Cardiac fibroblast (primary cell): ENCODE measurements around the gene MYPN.

Experiments used
- DNase-seq, 2 donors: peaks; one replicate each; pipeline versions ENCODE4 v3.0.0 to v3.0.0-alpha.2; 2010; ENCODE audit warnings: low read depth in 2 of 2
- H3K4me3 ChIP-seq, 2 donors: replicated peaks in 1 of 2; 1 replicate in 1 of 2; 2 replicates in 1 of 2; pipeline ENCODE4 v1.5.1; 2011; ENCODE audit warnings: low read depth in 2 of 2, low read length in 2 of 2, mild to moderate bottlenecking in 2 of 2, moderate library complexity in 1 of 2
- TF ChIP-seq, protein P1 (sequence below): IDR thresholded peaks from one replicate; pipeline ENCODE4 v1.5.1; 2011; ENCODE audit warnings: low read depth, mild to moderate bottlenecking, low read length, inconsistent platforms

MYPN gene

DNA sequence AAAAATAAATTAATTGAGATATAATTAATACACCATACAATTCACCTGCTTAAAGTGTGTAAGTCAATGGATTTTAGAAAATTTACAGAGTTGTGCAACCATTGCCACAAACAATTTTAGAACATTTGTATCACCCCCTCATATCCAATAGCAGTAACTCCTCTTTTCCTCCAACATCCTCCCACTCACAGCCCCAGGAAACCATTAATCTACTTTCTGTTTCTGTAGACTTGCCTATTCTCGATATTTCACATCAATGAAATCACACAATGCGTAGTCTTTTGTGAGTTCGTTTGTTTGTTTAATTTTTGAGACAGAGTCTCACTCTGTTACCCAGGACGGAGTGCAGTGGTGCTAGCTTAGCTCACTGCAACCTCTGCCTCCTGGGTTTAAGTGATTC lies 20.5 kb upstream of the MYPN start:
- TF ChIP-seq, protein P1, sequence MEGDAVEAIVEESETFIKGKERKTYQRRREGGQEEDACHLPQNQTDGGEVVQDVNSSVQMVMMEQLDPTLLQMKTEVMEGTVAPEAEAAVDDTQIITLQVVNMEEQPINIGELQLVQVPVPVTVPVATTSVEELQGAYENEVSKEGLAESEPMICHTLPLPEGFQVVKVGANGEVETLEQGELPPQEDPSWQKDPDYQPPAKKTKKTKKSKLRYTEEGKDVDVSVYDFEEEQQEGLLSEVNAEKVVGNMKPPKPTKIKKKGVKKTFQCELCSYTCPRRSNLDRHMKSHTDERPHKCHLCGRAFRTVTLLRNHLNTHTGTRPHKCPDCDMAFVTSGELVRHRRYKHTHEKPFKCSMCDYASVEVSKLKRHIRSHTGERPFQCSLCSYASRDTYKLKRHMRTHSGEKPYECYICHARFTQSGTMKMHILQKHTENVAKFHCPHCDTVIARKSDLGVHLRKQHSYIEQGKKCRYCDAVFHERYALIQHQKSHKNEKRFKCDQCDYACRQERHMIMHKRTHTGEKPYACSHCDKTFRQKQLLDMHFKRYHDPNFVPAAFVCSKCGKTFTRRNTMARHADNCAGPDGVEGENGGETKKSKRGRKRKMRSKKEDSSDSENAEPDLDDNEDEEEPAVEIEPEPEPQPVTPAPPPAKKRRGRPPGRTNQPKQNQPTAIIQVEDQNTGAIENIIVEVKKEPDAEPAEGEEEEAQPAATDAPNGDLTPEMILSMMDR, result no peak
- no peak overlapping the region for H3K4me3 ChIP-seq
- DNase-seq, result peak; percentile 41 to 43

DNA sequence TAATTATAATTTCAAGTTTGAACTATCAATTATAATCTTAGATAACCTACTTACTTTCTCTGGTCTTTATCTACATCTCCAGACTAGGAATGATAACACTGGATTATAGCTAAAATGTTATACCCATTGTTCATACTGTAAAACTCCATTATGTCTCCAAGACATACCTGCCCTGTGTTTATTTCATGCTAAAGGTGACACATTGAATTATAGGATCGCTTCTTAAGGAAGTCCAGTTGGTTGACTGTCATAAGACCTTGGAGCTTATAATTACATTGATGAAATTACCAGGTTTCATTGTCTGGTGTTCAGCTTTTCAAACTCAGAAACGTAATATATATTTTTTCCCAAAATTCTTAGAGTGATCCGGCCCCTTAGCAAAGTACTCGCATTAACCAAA lies 18.7 kb upstream of the MYPN start:
- TF ChIP-seq, protein P1, result no peak
- no peak for DNase-seq

DNA sequence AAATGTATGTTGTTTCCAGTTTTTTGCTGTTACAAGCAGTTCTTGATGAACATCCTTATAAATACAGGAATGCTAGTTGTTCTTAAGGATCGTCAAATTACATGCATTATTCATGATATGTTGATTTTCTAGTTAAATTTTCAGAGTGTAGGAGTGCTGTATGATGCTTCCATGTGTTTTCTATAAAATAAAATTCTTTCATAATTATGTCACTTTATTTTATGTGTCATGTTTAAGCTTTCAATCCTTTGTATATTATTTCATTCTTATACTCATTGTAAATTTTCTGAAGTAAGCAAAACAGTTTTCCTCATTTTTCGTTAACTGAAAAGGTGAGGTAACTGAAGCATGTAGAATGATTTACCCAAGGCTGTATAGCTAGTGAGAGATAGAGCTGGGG lies 16.8 kb upstream of the MYPN start:
- DNase-seq, result no peak
- TF ChIP-seq, protein P1, result no peak
- H3K4me3 ChIP-seq, result no peak overlapping the region

More for the DNA sequence above, 18.7 kb upstream of the MYPN start:
- no peak overlapping the region for H3K4me3 ChIP-seq

DNA sequence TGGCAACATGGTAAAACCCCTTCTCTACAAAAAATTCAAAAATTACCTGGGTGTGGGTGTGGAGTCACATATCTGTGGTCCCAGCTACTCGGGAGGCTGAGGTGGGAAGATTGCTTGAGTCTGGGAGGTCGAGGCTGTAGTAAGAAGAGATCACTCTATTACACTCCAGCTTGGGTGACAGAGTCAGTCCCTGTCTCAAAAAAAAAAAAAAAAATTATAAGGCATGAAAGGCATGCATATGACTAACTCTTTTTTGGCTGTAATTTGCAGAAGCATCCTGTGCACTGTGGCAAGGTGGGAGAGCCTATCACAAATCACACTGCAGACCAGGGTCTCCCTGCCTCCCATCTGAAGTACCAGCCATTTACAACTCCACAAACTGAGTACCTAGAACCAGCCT lies 14.1 kb upstream of the MYPN start:
- TF ChIP-seq, protein P1, result no peak
- peak; percentile 33 to 76 for DNase-seq

DNA sequence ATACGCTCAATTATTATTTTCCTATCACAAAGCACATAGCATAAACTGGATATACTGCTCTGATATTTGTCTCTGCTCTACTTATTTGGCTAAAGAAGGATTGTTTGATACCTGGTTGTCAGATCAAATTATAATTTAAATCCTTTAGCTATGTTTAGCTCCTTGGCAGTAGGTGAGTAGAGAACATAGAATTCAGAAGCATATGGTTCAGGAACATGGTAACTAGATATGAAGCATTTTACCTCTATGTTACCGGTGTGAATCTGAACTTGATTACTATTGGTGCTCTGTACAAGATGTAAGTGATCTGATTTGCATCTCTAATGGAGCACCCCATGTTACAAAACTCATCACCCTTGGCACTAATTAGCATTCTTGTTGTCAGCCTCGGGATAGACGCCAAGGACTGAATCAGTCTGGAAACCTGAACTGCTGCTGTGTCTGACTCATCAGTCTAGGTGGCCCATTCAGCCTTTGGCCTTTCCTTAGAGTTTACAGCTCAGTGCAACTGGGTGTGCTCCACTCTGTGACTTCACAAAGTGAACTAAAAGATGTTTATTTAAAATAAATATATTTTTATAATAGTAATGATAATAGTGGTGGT lies 12.3 kb upstream of the MYPN start:
- TF ChIP-seq, protein P1, result no peak
- H3K4me3 ChIP-seq, result no peak overlapping the region
- DNase-seq, result peak; percentile 84 to 91

More for the DNA sequence above, 14.1 kb upstream of the MYPN start:
- H3K4me3 ChIP-seq, result no peak overlapping the region

DNA sequence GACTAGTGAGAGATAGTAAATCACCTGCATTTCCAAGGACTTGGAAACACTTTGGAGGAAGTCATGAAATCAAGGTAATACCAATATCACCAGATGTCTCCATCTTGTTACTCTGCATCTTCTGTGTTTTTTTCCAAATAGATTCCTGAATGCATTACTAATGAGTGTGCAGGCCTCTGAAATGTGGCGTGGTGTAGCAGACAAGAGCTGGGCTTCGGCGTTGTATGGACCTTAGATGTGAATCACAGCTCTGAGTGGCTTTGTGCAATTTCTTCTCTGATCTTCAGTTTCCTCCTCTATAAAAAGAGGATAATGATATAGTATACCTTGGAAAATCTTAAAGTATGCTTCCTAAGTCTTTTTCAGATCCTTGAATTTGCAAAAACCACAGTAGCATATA lies 9.6 kb upstream of the MYPN start:
- no peak overlapping the region for H3K4me3 ChIP-seq
- DNase-seq, result peak; percentile 26 to 83
- TF ChIP-seq, protein P1, result no peak

DNA sequence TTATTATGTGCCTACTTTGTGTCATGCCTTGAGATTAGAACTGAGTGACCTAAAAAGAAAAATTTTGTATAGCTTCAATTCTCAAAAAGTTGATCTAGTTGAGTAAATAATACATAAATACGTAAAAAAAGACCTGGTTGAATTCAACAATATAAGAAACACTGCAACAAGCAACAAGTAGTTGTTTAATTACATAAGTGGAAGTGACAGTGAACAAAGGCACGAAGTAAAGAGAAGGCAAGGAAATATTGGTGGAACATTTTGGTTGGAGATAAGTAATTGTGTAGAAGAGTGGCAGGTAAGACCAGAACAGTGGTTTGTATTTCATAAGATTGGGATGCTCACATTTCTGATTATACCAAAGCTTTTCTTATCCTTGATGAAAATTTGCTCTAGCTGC lies 8.2 kb upstream of the MYPN start:
- TF ChIP-seq, protein P1, result no peak
- H3K4me3 ChIP-seq, result no peak overlapping the region
- no peak for DNase-seq
